HG03442 (cell line): ENCODE results near the gene MPZL1.

Source experiments
- ATAC-seq: cut with Tn5 transposase; IDR thresholded peaks from one replicate; pipeline ENCODE4 v1.9.1; 2021; ENCODE audit warnings: mild to moderate bottlenecking, moderate library complexity; ENCODE audit not compliant: unreplicated experiment

The MPZL1 gene

GRCh38 chr1:167774710-167775109 is 52.9 kb downstream of the MPZL1 start:
- ATAC-seq: no peak

DNA sequence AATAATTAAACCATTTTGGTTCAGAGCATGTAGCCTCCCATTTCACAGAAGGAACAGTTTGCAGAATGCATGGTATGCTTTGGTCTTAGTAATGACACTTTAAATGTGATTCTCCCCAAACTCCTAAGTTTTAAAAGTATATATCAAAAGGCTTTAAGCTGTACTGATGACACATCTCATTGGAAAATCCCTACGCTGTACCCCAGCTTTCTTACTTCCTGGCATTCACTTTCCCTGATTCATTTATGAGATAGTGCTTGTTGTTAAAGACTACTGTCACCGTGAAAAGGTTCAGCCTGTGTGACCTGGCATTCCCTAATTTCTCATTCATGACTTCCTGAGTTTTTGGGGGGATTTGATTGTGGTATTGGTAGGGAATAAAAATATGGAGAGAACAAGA is 53.4 kb downstream of the MPZL1 start:
- no peak for ATAC-seq

DNA sequence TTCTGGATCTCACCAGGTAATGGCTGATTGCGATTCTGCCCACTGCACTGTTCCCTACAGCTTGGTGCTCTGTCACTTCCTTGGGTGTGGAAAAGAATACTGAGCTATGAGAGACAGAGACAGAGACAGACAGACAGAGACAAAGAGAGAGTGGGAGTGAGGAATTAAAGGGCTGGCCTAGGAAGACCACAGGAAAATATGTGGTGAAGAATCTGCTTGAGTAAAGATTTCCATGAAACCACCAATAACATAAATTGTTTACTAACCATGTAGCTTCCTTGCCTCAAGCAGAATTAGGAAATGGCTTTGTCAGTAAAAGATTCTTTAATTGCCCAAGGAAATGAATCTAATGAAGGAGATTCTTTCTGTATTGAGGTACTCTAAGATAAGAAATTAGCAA is 54.4 kb downstream of the MPZL1 start:
- no peak for ATAC-seq

- ATAC-seq: no peak
Measured at GRCh38 chr1:167776616-167777268, 55.0 kb downstream of the MPZL1 start.

- no peak for ATAC-seq
Measured at GRCh38 chr1:167777269-167777650, 55.5 kb downstream of the MPZL1 start.

- ATAC-seq: no peak
Measured at GRCh38 chr1:167781558-167781957, 59.8 kb downstream of the MPZL1 start.

- ATAC-seq: no peak
Measured at GRCh38 chr1:167782946-167783345, 61.2 kb downstream of the MPZL1 start.

DNA sequence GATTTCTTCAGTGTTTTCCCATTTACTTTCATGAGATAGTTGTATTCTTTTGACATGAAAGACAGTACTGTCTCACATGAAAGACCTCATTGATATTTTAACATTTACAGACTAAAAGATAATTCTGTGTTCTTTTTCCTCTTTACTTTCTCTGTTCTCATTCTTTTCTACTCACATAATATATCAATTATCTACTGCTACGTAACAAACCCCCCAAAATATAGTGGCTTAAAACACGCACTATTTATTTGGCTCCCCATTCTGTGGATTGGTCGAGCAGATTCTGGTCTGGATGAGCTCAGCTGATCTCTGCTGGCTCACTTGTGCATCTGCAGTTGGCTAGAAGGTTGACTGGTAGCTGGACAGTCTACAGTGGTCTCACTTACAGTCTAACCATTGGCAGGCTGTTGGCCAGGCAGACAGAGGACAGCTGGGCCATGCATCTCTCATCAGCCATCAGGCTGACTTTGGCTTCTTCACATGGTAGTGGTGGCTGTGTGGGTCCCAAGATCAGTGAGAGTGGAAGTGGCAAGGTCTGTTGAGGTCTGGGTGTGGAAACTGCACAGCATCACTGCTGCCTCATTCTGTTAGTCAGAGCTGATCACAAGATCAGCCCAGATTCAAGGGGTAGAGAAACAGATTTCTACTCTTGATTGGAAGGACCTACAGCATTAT is 63.2 kb downstream of the MPZL1 start:
- ATAC-seq: no peak

DNA sequence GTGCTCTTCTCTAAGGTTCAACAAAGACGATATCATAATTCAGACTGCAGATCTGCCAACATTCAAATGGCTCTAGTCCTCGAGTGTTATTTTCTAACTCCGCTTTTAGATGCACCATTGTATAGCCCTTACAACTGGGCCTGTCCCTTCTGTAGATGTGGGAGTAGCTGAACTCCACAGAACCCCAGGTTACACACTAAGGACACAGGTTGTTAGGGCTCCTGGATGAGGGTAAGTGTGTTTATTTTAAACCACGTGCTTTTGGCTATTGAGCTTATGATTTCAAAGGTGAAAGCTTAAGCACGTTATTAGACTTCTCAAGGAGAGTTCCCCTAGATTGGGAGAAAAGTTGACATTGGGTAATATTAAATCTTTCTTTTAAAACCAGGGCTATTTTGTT is 64.7 kb downstream of the MPZL1 start:
- no peak for ATAC-seq

DNA sequence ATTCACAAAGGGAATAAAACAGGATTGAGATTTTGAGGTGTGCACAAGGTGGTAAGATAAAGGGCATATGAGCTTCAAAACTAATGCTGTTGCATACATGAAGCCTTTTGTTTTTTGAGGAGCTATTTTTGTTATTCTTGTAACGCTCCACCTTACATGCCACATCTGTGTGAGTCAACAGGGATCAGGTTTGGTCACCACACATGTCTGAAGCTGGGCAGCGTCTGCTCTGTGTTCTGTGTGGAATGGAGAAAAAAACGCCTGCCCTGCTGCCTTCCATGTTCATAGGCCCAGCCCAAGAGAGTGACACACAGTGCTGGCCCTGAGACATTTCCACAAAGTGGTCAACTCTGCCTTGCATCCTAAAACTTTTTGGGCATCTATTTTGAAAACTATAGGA is 67.7 kb downstream of the MPZL1 start:
- ATAC-seq: no peak

- ATAC-seq: no peak
Measured at GRCh38 chr1:167790117-167790516, 68.3 kb downstream of the MPZL1 start.

DNA sequence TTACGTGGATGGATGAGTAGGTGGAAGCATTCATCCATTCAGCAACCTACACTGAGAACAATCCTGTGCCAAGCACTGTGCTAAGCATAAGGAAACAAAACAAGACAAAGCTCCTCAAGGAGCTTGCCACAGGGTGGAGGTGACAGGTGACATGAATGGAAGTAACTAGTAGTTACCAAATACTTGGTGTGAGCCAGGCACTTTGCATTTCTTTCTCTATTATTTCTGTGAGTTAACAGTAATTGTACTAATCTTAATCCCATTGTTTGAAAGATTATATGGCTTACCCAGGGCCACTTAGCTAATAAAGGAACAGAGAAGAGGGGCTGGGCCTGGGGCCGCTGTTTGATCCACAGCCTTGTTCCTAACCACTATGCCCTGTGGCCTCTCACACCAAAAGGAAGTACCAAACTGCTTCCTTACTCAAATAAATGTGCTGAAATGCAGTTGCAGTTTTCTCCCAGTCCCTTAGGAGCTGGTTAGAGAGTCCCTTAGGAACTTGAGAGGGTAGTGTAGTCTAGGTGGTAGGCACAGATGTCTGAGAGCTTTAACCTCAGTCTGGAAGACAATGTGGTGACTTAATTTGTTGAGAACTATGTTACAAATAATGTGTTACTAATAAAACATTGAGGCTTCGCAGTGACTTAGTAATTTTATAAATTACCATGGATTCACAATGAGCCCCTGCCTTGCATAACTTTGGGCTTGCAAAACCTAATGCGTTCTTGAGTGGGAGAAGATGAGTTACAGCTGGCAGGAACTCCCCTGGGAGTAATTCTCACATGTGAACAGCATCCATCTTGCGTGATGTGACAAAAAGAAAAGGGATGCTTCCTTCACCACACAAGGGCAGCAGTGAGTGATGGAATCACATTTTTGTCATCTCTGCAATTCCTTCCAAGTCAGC is 69.8 kb downstream of the MPZL1 start:
- no peak for ATAC-seq

GRCh38 chr1:167792188-167792565 is 70.4 kb downstream of the MPZL1 start:
- no peak for ATAC-seq

- ATAC-seq: no peak
Measured at GRCh38 chr1:167794043-167794442, 72.3 kb downstream of the MPZL1 start.

GRCh38 chr1:167795810-167796740 is 74.3 kb downstream of the MPZL1 start:
- no peak for ATAC-seq

- ATAC-seq: no peak
Measured at GRCh38 chr1:167797015-167797414, 75.2 kb downstream of the MPZL1 start.

DNA sequence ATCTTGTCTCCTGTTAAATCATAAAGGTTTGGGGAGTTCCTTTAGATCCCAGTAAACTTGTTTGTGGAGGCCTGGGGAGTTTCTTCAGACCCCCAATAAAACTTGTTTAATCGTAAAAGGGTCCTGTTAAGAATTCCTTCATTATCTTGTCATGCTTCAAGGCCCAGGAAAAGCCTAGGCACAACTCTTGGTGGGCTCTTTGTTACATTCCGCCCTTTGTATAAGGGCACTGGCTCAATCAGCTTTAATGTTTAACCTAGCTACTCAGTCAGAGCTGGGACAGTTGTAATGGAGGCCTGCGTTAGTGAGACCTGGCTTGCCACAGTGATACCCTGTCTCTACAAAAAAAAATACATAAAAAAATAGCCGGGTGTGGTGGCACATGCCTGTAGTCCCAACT is 77.2 kb downstream of the MPZL1 start:
- no peak for ATAC-seq

DNA sequence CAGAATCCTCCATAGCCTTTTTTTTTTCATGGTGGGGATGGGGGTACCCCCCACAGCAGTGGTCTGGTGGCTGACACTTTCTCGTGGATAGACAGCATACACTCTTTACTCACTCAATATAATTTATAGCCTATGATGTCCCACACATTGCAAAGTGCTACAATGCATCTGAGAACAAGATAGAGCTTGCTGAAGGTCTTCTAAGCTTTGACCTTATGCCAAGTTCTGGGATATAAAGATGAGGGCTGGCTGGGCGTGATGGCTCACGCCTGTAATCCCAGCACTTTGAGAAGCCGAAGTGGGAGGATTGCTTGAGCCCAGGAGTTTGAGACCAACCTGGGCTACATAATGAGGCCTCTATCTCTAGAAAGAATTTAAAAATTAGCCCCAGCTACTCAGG is 78.0 kb downstream of the MPZL1 start:
- ATAC-seq: no peak

GRCh38 chr1:167800251-167800650 is 78.5 kb downstream of the MPZL1 start:
- ATAC-seq: no peak

DNA sequence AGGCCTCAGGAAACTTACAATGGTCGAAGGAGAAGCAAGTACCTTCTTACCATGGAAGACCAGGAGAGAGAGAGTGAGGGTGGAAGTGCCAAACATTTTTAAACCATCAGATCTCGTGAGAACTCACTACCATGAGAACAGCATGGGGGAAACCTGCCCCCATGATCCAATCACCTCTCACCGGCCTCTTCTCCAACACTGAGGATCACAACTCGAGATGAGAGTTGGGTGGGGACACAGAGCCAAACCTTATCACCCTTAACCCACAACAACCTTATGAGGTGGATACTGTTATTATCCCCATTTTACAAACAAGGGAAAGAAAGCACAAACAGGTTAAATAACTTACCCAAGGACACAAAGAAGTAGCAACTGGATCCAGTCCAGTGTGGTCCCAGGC is 80.5 kb downstream of the MPZL1 start:
- ATAC-seq: no peak
